NT2/D1 (cell line): Measurements from ENCODE around the gene TOP3A.

ENCODE experiments used
- SUZ12 ChIP-seq: IDR thresholded peaks from 2 replicates; pipeline ENCODE4 v1.6.1; 2011; ENCODE audit not compliant: insufficient read length, insufficient read depth; ENCODE audit errors: extremely low read depth
- ZNF274 ChIP-seq: IDR thresholded peaks from 2 replicates; pipeline ENCODE4 v1.6.1; 2011; ENCODE audit warnings: mild to moderate bottlenecking, low read depth, low read length

DNA sequence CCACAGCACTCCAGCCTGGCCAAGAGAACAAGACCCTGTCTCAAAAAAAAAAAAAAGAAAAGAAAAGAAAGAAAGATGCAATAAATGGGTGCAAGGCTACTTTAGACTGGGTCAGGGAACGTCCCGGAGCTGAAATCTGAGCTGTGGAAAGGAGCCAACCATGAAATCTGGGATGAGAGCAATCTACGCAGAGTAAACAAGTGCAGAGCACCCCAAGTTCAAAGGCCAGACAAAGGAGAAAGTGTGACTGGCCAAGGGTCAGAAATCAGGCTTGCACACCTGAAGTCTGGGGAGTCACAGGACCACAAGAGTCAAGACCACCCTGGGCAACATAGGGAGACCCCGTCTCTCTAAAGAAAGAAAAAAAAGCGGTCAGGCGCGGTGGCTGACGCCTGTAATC lies 45.7 kb upstream of the TOP3A start:
- TF ChIP-seq ZNF274 (no peak), SUZ12 (no peak)
